ENCODE measurements around the gene NMT1.

Gene NMT1

DNA sequence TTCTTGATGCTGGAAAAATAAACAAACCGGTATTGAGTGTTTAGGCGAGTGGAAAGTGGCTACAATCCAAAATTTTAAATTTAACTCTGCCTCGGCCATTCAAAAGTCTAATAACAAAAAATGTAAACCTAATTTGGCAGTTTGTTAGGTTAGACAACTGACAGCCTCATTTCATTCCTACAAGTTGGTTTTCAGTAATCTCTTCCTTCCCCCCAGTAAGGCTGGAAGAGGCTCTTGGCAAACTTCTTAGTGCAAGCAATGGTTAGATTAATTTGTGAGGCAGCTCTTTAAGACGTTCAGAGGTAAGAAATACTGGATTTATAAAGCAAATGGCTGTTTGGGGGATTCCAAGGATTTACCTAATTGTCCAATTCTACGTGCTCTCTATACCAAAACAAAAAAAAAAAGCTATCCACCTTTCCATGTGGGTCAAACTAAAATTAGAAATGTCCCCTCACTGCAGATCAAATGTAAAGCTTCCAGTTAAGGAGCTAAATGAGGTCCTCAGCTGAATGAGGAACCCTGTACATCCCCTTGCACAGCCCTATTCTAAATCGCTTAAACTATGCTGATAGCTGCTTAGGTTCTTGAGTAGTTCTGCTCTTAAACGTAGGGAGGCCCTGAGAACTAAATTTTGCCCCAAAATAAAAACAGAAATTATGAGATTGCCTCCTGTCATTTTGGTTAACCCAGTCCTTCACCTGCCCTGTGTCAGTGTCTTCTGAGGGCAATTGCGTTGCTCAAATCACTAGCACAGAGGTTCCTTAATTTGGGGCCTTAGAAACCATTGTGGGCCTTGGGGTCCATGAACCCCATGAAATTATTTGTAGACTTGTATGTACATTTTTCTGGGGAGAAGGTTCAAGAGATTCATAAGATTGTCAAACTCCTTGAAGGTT, 90.0 kb downstream of the NMT1 start:
- DNase-seq (ENCODE audit: low read depth) = no peak

DNA sequence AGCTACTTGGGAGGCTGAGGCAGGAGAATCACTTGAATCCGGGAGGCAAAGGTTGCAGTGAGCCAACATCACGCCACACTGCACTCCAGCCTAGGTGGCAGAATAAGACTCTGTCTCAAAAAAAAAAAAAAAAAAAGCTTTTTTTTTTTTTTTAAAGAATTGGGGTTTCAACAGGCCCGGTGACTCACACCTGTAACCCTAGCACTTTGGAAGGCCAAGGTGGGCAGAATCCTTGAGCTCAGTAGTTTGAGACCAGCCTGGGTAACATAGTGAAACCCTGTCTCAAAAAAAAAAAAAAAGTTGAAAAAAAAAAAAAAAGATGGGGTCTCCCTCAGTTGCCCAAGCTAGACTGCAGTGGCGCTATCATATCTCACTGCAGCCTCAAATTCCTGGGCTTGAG, 93.9 kb downstream of the NMT1 start:
- no peak for DNase-seq (ENCODE audit: low read depth)

DNA sequence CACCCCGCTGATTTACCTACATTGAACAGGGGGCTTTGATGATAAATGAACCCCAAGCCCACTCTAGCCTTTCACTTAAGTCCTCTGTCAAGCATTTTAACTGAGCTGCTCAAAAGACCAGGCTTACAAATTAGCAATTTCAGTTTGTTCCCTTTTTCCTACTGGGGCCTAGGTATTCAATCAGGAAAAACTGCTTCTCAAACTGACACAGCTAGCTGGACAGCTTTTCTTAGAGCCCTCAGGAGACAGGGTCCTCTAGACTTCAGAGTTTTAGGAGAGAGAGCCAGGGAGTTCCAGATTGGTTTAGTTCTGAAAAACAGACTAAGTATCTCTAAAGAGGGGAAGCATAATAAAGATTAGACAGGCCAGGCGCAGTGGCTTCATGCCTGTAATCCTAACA, 94.4 kb downstream of the NMT1 start:
- DNase-seq (ENCODE audit: low read depth) = no peak

DNA sequence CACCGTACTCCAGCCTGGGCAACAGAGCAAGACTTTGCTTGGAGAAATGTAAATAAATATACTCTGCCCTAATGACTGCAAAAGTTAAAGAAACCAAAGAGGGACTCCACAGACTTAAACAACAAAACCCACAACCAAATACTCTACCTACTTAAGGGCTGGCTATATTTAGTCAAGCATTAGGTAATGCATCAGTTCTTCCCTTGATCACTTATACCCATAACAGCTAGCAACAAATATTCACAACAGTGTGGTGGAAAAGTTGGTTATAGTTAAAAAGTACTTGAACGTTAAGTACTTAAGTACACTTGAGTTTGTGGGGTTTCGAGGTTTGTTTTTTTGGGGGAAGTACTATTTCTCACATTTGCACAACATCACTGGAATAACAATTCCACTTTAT, 95.1 kb downstream of the NMT1 start:
- DNase-seq (ENCODE audit: low read depth) = no peak

Measured in fibroblast of the conjunctiva (primary cell).